ENCODE results near the gene CCDC157.

DNA sequence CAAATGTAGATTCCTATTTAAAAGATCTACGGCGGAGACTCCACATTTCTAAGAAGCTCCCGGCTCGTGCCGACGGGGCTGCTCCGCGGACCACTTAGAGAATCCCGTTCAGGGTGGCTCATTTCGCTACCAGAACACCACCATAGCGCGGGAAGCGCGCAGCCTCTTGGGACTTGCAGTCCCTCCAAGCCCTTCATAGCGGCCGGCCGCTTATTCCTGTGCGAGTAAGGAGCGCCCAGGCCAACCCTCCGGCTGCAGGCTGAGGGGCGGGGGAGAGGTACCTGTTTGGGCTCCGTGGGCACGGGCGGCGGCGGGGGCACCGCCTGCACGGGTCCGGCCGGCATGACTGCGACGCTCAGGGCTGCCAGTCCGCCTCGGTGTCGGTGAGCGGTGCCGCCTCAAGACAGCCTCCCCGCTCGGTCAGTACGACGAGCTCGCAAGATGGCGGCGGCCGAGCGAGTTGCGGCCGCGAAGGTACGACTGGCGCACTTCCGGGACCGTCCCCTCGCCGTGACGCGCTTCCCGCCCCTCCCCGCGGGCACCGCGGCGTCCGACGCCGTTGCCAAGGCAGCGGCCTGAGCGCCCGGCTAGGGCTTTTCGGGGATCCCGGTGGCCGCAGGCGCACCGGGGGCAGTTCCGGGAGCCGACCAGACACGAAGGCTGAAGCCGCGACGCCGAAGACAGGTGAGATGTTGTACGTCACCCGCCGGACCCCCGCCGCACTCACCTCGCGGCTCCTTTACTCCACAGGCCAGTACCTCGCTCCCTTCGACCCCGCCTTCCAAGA is at the start of gene CCDC157, which contains the start of gene SF3A1:
- TF ChIP-seq, protein P1, sequence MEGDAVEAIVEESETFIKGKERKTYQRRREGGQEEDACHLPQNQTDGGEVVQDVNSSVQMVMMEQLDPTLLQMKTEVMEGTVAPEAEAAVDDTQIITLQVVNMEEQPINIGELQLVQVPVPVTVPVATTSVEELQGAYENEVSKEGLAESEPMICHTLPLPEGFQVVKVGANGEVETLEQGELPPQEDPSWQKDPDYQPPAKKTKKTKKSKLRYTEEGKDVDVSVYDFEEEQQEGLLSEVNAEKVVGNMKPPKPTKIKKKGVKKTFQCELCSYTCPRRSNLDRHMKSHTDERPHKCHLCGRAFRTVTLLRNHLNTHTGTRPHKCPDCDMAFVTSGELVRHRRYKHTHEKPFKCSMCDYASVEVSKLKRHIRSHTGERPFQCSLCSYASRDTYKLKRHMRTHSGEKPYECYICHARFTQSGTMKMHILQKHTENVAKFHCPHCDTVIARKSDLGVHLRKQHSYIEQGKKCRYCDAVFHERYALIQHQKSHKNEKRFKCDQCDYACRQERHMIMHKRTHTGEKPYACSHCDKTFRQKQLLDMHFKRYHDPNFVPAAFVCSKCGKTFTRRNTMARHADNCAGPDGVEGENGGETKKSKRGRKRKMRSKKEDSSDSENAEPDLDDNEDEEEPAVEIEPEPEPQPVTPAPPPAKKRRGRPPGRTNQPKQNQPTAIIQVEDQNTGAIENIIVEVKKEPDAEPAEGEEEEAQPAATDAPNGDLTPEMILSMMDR (conservative IDR thresholded peaks at IDR 0.05; ENCODE audit: low read length), result no peak
- TF ChIP-seq EZH2phosphoT487 (IDR thresholded peaks at IDR 0.05; ENCODE audit: borderline replicate concordance), result no peak

Data from Loucy (cell line).